Loucy (cell line): ENCODE results near the gene SH3RF3.

Experiments used
- CTCF ChIP-seq: fragments of 200-600 bp; sonication (generic); conservative IDR thresholded peaks from 2 replicates; pipeline ENCODE4 v1.5.1; 2014; ENCODE audit warnings: mild to moderate bottlenecking, antibody characterized with exemption, low read length
- EZH2phosphoT487 ChIP-seq: fragments of 200-600 bp; IDR thresholded peaks from 2 replicates; pipeline ENCODE4 v1.6.1; 2018; ENCODE audit warnings: antibody characterized with exemption, mild to moderate bottlenecking, moderate library complexity, borderline replicate concordance

- TF ChIP-seq CTCF: no peak
- no peak for TF ChIP-seq EZH2phosphoT487
Measured at GRCh38 chr2:109139865-109140396, 10.9 kb downstream of the SH3RF3 start.
